ENCODE results near the gene MYL11.
"Not testable (repeated sequence)": the region's sequence is repeated elsewhere in the genome, so short reads cannot be mapped to it uniquely, and the experiment has no call there.

- TF ChIP-seq CTCF (IDR thresholded peaks at IDR 0.05); RXRA (IDR thresholded peaks at IDR 0.05; ENCODE audit: borderline replicate concordance, low read depth); POLR2AphosphoS5 (IDR thresholded peaks at IDR 0.05; ENCODE audit: low read depth, low read length); RFX5 (IDR thresholded peaks at IDR 0.05; ENCODE audit: low read length): not testable (repeated sequence)
Measured at GRCh38 chr16:30341971-30342370, 32.6 kb upstream of the MYL11 start.

Data from SK-N-SH (cell line).